GM19023 (cell line): ENCODE measurements around the gene KLF5.

Source experiments
- ATAC-seq: cut with Tn5 transposase; IDR thresholded peaks from one replicate; pipeline ENCODE4 v1.9.1; 2021; ENCODE audit warnings: mild to moderate bottlenecking, moderate library complexity; ENCODE audit not compliant: unreplicated experiment

The KLF5 gene

DNA sequence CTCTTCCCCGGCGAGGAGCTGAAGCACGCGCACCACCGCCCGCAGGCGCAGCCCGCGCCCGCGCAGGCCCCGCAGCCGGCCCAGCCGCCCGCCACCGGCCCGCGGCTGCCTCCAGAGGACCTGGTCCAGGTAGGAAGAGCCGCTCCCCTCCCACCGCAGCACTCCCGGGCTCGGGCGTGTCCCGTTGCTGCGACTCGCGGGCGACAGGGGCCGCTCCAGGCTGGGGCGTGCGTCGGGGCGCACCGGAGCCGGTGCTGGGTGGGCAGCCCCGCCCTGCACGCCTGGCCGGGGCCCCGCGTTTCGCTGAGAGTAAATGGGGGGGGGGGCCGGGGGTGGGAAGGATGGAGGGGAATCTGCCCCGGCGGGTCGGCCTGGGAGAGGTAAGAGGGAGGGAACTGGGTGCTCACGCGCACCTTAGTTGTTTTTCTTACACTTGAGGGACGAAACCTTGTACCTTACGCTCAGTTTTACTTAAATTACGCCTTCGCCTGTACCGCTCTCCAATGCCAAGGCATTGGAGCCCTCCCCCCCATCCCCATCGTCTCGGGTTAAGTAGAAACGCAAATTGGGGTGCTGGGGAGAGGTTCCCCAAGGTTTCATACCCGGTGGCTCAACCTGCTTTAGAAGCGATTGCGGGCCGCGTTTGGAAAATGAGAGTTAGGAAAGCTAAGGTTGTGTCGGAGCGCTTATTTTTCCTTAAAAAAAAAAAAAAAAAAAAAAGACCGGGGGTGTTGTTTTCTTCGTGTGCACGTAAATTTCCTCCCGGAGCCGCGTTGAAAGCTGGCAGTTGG is 850 bp downstream of the KLF5 start:
- ATAC-seq, result peak; percentile 30

DNA sequence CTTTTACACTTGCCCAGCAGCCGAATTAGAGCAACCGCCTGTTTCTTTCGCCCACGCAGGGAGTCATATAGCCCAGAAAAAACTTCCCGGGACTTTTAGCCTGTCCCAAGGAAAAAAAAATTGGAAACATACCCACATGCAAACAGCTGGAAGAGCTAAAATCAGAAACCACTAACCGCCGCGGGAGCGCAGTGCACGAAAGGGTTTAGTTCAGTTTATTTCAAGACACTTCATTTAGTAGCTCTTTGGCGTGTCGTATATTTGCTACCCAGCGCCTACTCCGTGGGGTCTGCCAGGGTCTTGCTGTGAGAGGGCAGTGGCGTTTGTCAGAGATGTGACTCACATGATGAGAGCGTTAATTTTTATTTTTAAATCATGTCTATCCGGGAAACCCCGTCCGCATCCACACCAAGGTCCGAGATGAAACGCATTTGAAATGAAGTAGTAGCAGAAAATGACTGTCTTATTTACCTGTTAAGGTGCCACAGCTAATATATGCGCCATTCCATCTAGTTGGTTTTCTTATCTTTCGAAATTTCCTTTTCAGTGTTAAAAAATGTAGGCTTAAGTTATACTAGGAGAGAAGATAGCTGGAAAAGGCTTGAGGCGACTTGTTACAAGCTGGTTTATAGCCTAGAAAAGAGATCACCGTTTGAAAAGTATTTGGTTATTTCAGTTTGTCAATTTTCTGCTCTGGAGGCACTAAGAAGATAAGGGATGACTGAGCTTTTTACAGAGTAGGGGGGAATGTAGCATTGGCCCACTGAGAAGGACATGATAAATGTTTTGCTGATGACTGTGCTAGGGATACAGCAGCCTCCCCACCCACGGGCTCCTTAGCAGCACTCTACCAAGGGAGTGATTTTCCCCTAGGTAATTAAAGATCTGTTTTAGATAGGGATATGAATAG is 1.7 kb downstream of the KLF5 start:
- ATAC-seq, result no peak

DNA sequence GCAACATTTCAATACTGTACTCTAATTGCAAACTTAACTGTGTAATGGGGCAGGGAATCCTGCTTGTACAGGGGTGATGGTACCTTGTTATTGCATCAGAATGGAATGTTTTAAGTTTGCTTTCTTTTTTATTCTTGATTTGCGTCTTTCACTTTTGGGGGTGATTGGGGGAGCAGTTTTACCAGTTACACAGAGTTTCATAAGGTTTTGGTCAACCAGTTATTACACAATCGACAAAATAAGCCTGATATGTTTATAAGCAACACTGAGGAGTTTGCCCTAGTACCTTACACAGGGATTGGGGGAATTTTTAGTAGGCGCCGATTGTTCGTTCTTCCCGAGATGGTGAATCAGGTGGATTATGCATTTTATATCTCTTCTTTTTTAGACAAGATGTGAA is 2.7 kb downstream of the KLF5 start:
- ATAC-seq, result no peak

DNA sequence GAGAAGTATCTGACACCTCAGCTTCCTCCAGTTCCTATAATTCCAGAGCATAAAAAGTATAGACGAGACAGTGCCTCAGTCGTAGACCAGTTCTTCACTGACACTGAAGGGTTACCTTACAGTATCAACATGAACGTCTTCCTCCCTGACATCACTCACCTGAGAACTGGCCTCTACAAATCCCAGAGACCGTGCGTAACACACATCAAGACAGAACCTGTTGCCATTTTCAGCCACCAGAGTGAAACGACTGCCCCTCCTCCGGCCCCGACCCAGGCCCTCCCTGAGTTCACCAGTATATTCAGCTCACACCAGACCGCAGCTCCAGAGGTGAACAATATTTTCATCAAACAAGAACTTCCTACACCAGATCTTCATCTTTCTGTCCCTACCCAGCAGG is 3.1 kb downstream of the KLF5 start:
- no peak for ATAC-seq

DNA sequence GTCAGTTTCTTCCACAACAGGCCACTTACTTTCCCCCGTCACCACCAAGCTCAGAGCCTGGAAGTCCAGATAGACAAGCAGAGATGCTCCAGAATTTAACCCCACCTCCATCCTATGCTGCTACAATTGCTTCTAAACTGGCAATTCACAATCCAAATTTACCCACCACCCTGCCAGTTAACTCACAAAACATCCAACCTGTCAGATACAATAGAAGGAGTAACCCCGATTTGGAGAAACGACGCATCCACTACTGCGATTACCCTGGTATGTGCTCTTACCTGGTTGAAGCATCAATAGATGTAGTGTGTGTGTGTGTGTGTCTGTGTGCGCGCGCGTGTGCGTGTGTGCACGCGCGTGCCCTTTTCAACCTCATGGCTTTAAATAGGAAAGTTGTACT is 3.7 kb downstream of the KLF5 start:
- no peak for ATAC-seq

DNA sequence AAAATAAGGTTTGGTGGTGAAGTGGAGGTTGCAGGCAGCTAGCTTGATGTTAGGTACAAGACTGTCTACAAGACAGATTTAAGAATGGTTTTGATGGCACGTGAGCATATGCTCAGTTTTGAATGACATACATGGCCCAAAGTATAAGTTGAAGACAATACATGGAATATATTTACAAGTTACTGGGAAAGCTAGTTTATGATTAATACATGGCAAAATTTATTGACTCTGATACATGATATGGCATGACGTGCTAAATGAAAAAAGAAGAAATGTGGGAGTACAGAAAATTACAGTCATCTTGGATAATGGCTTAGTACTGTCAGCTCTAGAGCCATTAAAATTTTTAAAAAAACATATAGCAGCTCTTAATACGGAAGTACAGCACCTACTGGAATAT is 4.4 kb downstream of the KLF5 start:
- ATAC-seq, result no peak

DNA sequence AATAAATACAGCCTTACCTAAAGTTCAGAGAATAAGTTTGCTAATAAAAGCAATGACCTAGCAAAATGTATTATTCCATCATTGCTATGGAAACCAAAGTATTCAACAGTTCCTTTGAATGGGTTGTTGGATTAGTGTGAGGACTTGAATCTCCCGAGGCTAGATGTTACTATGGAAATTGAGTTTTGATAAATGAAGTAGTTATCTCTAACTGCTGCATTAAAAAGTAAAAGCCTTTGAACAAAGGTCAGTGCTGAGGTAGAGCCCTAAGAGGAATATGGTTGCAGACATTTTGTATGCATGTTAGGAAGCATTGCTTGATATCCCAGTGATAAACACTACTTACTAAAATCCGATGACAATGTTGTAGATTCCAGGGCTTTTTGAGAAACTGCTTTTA is 6.2 kb downstream of the KLF5 start:
- no peak for ATAC-seq

DNA sequence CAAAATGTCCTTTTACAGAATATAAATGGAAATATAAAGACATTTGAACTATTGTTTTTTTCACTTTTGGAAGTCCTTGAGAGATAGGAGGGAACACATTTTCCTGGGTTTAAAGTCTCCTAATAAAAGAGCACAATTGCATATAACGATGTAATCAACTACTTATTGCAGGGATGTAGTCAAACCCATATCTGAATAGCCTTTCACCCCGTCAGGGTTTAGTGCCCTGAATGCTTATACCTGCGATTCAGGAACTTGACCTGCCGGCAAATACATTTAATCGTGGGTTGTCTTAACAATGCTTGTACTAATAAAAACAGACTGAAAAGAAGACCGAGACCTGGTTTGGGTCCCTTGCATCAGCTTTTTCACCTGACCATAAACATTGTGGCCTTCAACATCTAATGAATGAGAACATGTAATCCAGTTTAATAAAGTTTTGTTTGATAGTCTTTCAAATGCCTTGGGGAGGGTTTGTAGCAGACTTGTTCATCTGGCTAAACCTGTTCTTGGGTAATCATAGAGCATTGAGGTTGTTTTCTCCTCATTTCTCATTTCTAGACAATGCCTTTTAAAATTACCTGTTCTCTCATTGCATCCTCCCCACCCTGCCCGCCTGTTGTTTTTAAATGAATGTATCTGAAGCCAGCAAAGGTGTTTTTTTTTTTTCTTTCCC is 7.0 kb downstream of the KLF5 start:
- no peak for ATAC-seq

DNA sequence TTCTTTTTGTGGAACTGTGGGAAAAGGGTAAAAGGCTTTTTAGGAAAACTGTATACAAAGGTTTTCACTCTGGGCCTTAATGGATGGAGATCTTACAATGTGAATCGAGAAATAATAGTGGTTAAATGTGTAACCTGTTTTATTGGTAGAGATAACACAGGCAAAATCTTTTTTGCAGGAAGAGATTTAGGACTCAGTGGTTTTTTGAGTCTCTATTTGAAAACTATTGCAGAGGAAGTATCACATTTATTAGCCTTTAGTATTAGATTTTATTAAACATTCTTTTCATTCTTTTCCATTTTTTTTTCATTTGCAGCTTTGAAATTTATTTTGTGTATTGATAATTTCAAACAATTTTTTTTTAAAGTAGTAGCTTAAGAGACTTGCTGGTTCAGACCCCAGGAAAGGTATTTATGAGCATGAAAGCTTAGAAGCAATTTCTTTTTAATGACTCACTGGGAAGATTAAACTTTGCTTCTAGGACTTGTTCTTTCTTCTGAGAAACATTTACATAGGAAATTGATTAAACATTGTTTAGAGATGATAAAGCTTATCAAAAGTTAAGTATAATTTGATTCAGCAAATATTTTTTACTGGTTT is 10.5 kb downstream of the KLF5 start:
- no peak for ATAC-seq

DNA sequence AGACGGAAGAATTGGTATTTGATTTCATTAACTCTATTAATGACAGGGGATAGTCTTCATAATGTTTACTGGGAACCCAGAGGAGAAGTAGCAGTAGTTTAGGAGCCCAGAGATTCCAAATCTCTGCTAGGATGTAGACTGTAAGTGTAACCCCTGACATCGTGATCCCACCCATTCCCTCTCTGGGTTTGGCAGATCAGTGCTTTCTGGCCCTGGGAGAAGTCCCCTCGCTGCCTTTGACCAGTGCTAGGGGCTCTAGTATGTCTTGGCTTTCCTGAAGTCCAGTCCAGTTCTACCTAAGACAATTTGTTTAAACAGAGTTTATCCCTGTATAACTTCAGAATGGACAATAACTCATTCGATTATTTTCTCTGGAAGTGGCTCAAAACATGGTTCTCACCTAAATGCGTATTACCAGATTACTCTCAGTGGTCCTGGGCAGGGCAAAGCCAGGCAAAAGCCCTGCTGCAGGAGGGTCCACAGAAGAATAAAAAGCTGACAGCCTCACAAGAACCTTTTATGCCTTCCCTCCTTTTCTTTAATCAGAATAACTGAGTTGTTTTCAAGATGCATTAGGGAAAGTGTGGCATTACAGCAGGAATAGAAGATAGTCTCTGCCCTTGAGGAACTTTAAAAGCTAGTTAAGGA is 11.8 kb downstream of the KLF5 start:
- no peak for ATAC-seq

DNA sequence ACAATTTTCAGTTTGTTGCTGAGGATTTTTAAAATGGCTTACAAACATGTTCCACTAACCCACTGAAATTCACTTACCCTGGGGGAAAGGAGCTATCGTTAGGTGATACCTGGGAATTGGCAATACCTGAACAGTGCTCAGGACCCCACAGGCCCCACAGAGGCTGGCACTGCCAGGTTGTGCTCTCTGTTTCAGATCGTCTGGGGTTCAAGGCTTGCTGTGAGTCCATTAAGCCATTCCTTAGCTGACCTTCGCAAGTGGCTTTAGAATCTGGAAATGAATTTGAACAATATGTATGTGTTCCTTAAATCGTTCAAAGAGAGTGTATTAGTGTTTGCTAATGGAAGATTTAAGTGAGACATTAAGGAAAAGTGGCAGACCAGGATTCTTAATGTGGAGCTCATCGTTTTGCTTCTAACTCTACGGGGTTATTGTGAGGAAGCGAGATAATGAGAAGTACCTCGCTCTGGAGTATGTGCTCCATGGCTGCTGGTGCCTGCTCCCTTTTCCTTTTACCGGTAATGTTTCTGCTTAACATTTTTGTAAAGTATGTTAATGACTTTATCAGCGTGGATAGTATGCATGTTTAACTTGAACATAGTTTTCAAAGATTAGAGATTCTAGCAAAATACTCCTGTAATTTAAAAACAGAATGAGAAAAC is 13.6 kb downstream of the KLF5 start:
- no peak for ATAC-seq

DNA sequence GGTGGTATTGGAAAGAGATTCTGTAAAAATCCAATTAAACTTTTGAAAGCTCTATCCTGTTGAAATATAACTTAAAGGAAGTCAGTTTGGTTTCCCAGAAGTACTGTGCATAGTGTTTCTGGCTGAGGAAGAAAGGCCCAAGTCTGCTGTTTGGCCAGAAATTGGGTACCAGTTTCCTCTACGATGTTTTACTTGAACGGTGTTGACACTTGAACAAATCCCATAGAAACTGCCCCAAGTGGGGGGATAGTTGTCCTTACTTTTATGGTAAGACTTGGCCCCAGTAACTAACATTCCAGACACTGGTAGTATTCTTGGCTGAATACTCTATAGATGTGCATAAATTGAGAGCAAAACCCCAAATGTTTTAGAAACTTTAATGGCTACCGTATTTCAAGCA is 14.2 kb downstream of the KLF5 start:
- no peak for ATAC-seq

DNA sequence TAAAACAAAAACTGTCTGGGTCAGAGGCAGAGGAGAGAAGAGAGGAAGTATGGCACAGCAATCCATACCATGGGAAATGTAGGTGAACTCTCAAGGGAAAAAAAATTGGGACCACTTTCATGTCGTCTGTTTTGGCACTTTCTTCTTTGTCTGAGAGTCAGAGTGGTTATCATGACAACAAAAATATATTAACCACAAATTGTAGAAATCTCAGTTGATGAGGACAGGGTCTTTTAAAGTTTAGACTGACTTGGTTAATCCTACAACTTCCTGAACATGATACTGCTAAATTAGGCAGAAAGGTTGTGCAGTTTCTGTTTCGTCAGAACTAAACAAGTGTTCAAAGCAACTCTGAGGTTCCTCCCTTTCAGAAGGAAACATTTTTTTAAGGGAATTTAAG is 15.2 kb downstream of the KLF5 start:
- ATAC-seq, result no peak

DNA sequence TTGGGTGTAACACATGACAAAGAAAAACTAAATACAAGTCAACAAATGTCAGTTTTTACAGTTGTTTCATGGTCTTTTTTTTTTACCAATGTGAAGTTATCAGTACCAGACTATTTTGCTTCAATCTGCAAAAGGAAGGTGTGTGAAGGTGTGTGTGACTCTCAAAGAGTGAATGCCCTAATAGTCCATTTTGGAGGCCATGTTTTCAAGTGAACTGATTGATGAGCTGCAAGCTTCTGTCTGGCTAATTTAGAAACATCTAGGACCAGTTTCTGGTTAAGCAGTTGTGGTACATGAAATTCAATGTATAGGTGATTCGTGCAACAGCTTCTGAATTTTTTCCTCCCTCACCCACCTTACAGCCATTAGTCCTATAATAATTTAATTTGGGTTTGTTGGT is 16.1 kb downstream of the KLF5 start:
- no peak for ATAC-seq

DNA sequence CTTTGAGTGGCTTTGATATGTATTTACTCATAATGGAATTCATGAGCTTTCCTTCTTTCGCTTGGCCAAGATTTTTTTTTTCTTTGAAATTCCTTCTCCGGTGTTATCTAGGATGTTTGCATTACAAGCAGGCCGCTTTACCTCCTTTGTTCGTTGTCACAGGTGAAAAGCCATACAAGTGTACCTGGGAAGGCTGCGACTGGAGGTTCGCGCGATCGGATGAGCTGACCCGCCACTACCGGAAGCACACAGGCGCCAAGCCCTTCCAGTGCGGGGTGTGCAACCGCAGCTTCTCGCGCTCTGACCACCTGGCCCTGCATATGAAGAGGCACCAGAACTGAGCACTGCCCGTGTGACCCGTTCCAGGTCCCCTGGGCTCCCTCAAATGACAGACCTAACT is 16.7 kb downstream of the KLF5 start:
- no peak for ATAC-seq

DNA sequence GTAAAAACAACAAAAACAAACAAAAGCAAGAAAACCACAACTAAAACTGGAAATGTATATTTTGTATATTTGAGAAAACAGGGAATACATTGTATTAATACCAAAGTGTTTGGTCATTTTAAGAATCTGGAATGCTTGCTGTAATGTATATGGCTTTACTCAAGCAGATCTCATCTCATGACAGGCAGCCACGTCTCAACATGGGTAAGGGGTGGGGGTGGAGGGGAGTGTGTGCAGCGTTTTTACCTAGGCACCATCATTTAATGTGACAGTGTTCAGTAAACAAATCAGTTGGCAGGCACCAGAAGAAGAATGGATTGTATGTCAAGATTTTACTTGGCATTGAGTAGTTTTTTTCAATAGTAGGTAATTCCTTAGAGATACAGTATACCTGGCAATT is 17.1 kb downstream of the KLF5 start:
- ATAC-seq, result no peak

DNA sequence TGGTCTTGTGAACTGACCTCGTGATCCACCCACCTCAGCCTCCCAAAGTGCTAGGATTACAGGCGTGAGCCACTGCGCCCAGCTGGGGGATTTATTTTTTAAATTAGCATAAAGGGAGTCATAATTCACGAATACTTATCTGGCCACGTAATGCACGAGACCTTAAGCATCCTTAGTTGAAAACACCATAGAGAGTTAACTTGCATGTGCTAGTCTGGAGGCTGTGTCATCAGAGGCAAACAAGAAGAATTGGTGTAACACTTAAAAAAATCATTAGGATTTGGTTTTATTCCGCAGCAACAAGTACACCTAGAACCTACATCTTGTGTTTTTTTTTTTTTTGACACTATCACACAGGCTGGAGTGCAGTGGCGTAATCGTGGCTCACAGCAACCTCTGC is 19.1 kb downstream of the KLF5 start:
- ATAC-seq, result no peak

DNA sequence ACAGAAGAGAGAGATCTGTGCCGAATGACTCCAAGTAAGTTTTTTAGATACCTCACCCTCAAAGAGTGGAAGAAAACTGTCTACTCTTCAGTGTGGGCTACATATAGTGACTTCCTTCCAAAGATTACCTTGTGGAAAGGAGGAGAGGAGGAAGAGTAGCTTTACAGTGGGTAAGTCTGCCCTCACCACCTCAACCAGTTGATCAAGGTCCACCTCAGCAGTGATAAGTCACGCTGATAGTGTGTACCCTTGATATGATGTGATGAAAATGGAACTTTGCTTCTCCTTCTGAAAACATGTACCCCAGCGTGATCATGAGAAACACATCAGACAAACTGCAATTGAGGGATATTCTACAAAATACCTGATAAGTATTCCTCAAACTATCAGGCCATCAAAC is 20.6 kb downstream of the KLF5 start:
- no peak for ATAC-seq

DNA sequence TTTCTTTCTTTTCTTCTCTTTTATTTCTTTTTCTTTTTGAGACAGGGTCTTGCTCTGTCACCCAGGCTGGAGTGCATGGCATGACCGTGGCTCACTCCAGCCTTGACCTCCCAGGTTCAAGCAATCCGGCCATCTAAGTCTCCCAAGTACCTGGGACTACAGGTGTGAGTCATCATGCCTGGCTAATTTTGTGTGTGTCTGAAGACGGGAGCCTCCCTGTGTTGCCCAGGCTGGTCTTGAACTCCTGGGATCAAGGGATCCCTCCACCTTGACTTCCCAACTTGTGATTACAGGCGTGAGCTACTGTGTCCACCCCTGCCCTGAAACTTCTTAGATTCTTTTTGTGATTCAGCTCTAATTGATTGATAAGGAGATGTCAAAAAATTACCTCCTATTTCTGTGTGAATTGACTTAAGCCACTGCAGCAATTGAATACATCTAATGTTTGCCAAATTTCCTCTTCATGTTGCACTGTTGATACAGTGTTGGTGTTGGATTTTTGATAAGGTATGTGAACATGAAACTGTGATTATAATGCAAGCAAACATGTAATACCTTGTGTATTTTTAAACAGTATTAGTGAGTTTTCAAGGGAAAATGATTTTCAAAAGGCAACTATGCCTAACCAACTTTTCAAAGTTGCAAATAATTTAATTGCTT is 22.6 kb downstream of the KLF5 start:
- no peak for ATAC-seq

DNA sequence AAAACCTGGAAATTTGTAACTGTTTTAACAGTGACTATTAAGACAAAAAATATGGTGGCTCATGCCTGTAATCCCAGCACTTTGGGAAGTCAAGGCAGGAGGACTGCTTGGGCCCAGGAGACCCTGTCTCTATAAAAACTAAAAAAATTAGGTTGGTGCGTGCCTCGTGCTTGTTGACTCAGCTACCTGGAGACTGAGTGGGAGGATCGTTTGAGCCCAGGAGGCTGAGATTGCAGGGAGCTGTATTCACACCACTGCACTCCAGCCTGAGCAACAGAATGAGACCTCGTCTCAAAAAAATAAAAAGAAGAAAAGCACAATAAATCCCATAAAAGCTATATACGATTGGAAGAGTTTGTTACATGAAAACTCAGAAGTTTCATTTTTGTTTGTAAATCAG is 23.7 kb downstream of the KLF5 start:
- no peak for ATAC-seq
